HepG2 (cell line): ENCODE data around the gene USP9X. TPM values are rescaled to one million over a fixed set of nuclear protein-coding genes. Genes with fewer than 3 reads are reported as not detected.

Experiments
- ATF4 ChIP-seq, 2 experiments: fragments of 450-650 bp in 1 of 2; sonication (generic) in 1 of 2; formaldehyde crosslinking; IDR thresholded peaks; 2 replicates each; pipeline versions ENCODE4 v1.5.0 to v1.8.0; 2020 to 2022; ENCODE audit warnings: mild to moderate bottlenecking in 1 of 2, missing genetic modification reagents in 1 of 2
- HDAC2 ChIP-seq: sonication (generic); formaldehyde crosslinking; IDR thresholded peaks from 2 replicates; pipeline ENCODE4 v1.4.0; 2020; ENCODE audit warnings: missing genetic modification reagents
- MAF1 ChIP-seq: sonication (generic); formaldehyde crosslinking; IDR thresholded peaks from 2 replicates; pipeline ENCODE4 v1.5.0; 2020; ENCODE audit warnings: missing genetic modification reagents, borderline replicate concordance
- MYNN ChIP-seq: sonication (generic); formaldehyde crosslinking; IDR thresholded peaks from 2 replicates; pipeline ENCODE4 v1.4.0; 2020; ENCODE audit warnings: mild to moderate bottlenecking, low read depth, missing genetic modification reagents
- NFAT5 ChIP-seq: sonication (generic); formaldehyde crosslinking; IDR thresholded peaks from 2 replicates; pipeline ENCODE4 v1.4.0; 2020; ENCODE audit warnings: missing genetic modification reagents
- PHF8 ChIP-seq: sonication (generic); formaldehyde crosslinking; IDR thresholded peaks from 2 replicates; pipeline ENCODE4 v1.5.0; 2020; ENCODE audit warnings: missing genetic modification reagents
- SRSF4 ChIP-seq: fragments of 200-400 bp; formaldehyde crosslinking; IDR thresholded peaks from one replicate; pipeline ENCODE4 v1.6.1; 2018; ENCODE audit warnings: mild to moderate bottlenecking, low read depth, low read length, moderate library complexity; ENCODE audit not compliant: poor library complexity, severe bottlenecking
- TMF1 ChIP-seq: sonication (generic); formaldehyde crosslinking; IDR thresholded peaks from 2 replicates; pipeline ENCODE4 v1.8.1; 2022; ENCODE audit warnings: low read depth, missing genetic modification reagents
- ZBTB7A ChIP-seq: sonication (generic); formaldehyde crosslinking; IDR thresholded peaks from 2 replicates; pipeline ENCODE4 v1.8.0; 2022; ENCODE audit warnings: mild to moderate bottlenecking, missing genetic modification reagents
- ZMAT3 ChIP-seq: sonication (generic); formaldehyde crosslinking; conservative IDR thresholded peaks from 2 replicates; pipeline ENCODE4 v1.7.0; 2021; ENCODE audit warnings: missing genetic modification reagents
- ZMYM4 ChIP-seq: sonication (generic); formaldehyde crosslinking; IDR thresholded peaks from 2 replicates; pipeline ENCODE4 v1.8.1; 2023; ENCODE audit warnings: mild to moderate bottlenecking, missing genetic modification reagents
- ZNF121 ChIP-seq: sonication (generic); formaldehyde crosslinking; IDR thresholded peaks from 2 replicates; pipeline ENCODE4 v1.5.0; 2020; ENCODE audit warnings: mild to moderate bottlenecking, missing genetic modification reagents
- ZNF292 ChIP-seq: sonication (generic); formaldehyde crosslinking; IDR thresholded peaks from 2 replicates; pipeline ENCODE4 v1.8.1; 2022; ENCODE audit warnings: mild to moderate bottlenecking, low read depth, missing genetic modification reagents, borderline replicate concordance
- ZNF367 ChIP-seq: sonication (generic); formaldehyde crosslinking; IDR thresholded peaks from 2 replicates; pipeline ENCODE4 v1.4.0; 2020; ENCODE audit warnings: missing genetic modification reagents, borderline replicate concordance
- ZNF44 ChIP-seq: sonication (generic); formaldehyde crosslinking; IDR thresholded peaks from 2 replicates; pipeline ENCODE4 v1.5.1; 2020; ENCODE audit warnings: mild to moderate bottlenecking, missing genetic modification reagents
- ZNF563 ChIP-seq: sonication (generic); formaldehyde crosslinking; IDR thresholded peaks from 2 replicates; pipeline ENCODE4 v1.8.0; 2022; ENCODE audit warnings: mild to moderate bottlenecking, moderate library complexity, missing genetic modification reagents
- ZNF567 ChIP-seq: sonication (generic); formaldehyde crosslinking; IDR thresholded peaks from 2 replicates; pipeline ENCODE4 v1.8.1; 2023; ENCODE audit warnings: mild to moderate bottlenecking, missing genetic modification reagents, borderline replicate concordance
- ZNF597 ChIP-seq: sonication (generic); formaldehyde crosslinking; IDR thresholded peaks from 2 replicates; pipeline ENCODE4 v1.5.0; 2020; ENCODE audit warnings: missing genetic modification reagents
- ZNF616 ChIP-seq: sonication (generic); formaldehyde crosslinking; IDR thresholded peaks from 2 replicates; pipeline ENCODE4 v1.5.0; 2020; ENCODE audit warnings: low read depth, mild to moderate bottlenecking, missing genetic modification reagents
- ZNF747 ChIP-seq: sonication (generic); formaldehyde crosslinking; IDR thresholded peaks from 2 replicates; pipeline ENCODE4 v1.8.1; 2023; ENCODE audit warnings: missing genetic modification reagents, mild to moderate bottlenecking, borderline replicate concordance
- polyA plus RNA-seq, 8 experiments: library from polyadenylated mRNA; depleted of rRNA in 3 of 8; stranded (reverse) in 7 of 8; unstranded in 1 of 8; fragments of >200 nt; fragmentation: Illumina TruSeq in 4 of 8; extraction: Trizol in 4 of 8; gene quantifications; 2 replicates each; pipeline versions ENCODE4 v1.2.1 to v1.2.3, GENCODE V29; 2011 to 2016; ENCODE audit warnings: low read depth in 4 of 8, missing spikeins in 1 of 8, mixed read lengths in 1 of 8; ENCODE audit not compliant: insufficient read depth in 1 of 8
- total RNA-seq, 5 experiments: library from RNA; depleted of rRNA; stranded (reverse); fragments of >200 nt; fragmentation: Illumina TruSeq; extraction: Trizol; gene quantifications; 2 replicates each; pipeline ENCODE4 v1.2.3, GENCODE V29; 2016; ENCODE audit warnings: low read depth in 1 of 5
- TF ChIP-seq, protein P1 (sequence below): sonication (generic); formaldehyde crosslinking; IDR thresholded peaks from 2 replicates; pipeline ENCODE4 v1.4.0; 2020; ENCODE audit warnings: missing genetic modification reagents

Gene USP9X
- total and polyA plus RNA-seq, 2 of the 13 experiments (the other 11 are each of a cell fraction or from before 2014, with no cell fraction given), result 22.2 to 40.5 TPM

DNA sequence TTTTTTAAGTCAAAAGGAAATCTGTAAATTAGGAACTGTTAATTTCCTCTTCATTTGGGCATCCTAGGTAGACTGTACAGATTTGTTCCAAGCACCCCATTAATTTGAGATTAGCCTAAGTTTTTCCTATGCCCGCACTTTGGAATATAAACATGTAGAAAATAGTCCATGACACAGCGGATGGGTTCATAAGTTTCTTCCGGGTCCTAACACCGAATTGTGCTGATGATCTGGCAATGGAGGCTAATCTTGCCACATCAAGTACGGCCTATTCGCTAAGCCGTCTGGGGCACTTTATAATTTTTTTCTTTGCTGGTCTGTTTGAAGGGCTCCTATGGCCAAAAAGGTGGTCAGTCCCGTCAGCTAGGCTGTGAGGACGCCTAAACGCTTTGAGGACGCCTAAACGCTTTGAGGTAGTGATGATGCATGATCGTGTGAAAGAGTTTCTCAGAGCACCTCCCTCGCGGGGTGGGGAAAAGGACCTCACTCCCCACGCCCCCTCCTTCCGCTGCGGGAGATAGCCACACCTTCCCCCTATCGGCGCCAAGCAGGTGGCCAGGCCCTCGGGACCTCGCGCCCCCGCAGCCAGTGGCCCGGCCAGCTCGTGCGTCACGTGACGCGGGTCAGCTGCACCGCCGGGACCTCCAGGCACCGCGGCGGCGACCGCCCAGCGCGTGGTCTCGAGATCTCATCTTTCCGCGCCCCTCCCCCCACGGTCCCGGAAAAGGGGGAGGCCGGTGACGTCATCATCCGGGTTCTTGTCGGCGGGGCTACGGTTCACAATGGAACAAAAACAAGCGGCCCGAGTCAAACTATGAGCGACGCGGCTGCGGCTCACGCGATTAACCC, 977 bp upstream of the USP9X start (continued):
- no peak for TF ChIP-seq ZNF597
- TF ChIP-seq ZMYM4, result peak; percentile 93
- TF ChIP-seq TMF1, result no peak
- no peak for TF ChIP-seq ZNF367 (CRISPR knock-in tag)
- TF ChIP-seq PHF8 (CRISPR knock-in tag), result no peak
- peak; percentile 85; the same call in 1 of the 2 replicates for TF ChIP-seq ZNF563 (CRISPR knock-in tag)
- TF ChIP-seq ZNF121 (CRISPR knock-in tag), result no peak
- TF ChIP-seq ZNF567 (CRISPR knock-in tag), result peak; percentile 54; the same call in 1 of the 2 replicates
- TF ChIP-seq ZNF44, result no peak
- TF ChIP-seq ZNF747, result peak; percentile 89; the same call in 1 of the 2 replicates
- peak; percentile 16; the same call in 1 of the 2 replicates for TF ChIP-seq HDAC2
- TF ChIP-seq, protein P1, sequence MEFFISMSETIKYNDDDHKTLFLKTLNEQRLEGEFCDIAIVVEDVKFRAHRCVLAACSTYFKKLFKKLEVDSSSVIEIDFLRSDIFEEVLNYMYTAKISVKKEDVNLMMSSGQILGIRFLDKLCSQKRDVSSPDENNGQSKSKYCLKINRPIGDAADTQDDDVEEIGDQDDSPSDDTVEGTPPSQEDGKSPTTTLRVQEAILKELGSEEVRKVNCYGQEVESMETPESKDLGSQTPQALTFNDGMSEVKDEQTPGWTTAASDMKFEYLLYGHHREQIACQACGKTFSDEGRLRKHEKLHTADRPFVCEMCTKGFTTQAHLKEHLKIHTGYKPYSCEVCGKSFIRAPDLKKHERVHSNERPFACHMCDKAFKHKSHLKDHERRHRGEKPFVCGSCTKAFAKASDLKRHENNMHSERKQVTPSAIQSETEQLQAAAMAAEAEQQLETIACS (CRISPR knock-in tag), result no peak
- TF ChIP-seq ZBTB7A (CRISPR knock-in tag), result 0 out of 2 replicates have a peak, but pooled peaks have one; percentile 36
- TF ChIP-seq ZMAT3, result peak; percentile 90
- TF ChIP-seq ZNF616 (CRISPR knock-in tag), result peak; percentile 57; the same call in 1 of the 2 replicates
- no peak for TF ChIP-seq SRSF4
- TF ChIP-seq NFAT5, result no peak
- no peak for TF ChIP-seq MYNN (CRISPR knock-in tag)
- no peak for TF ChIP-seq ZNF292 (CRISPR knock-in tag)
- no peak for TF ChIP-seq MAF1 (CRISPR knock-in tag)
- peak in 1 of 2 experiments; percentile 43; a peak in 1 of 4 replicates for TF ChIP-seq ATF4 (CRISPR knock-in tag; IDR thresholded peaks at IDR 0.05)
